ENCODE measurements around the gene NOA1. TPM values are rescaled to one million over a fixed set of nuclear protein-coding genes. Genes with fewer than 3 reads are reported as not detected.
A peak's percentile ranks its signal among the peaks of the same experiment; 100 is the strongest.
"Not testable (repeated sequence)": the region's sequence is repeated elsewhere in the genome, so short reads cannot be mapped to it uniquely, and the experiment has no call there.

Gene NOA1
- total and polyA plus RNA-seq, 10 of the 15 experiments (the other 5 are each of a cell fraction or from before 2014, with no cell fraction given) = 3.2 to 34.0 (median 17.6) TPM

GRCh38 chr4:56914977-56915376 lies 62.4 kb downstream of the NOA1 start:
- FAIRE-seq; H3K27ac ChIP-seq (ENCODE audit: control insufficient read depth, insufficient read depth); ATAC-seq; DNase-seq (ENCODE audit: low read depth, low spot score); H2AFZ ChIP-seq (ENCODE audit: control insufficient read depth, low read depth, low read length); H3K9ac ChIP-seq (ENCODE audit: control insufficient read depth, insufficient read depth, low read length); H4K20me1 ChIP-seq (ENCODE audit: control insufficient read depth, insufficient read depth); H3K4me2 ChIP-seq (ENCODE audit: control insufficient read depth, insufficient read depth); in situ Hi-C loops (cut with MboI); H3K27me3 ChIP-seq (replicated peaks in 1 of 2; ENCODE audit: control insufficient read depth in 2 of 2, insufficient read depth in 2 of 2, low read length in 1 of 2); intact Hi-C loops (cut with micrococcal nuclease; ENCODE audit: unreplicated experiment); BruUV-seq (replicated peaks); RAD21 ChIA-PET (ENCODE audit: unreplicated experiment); SMC1A ChIA-PET (ENCODE audit: uncharacterized antibody, unreplicated experiment); H3K4me3 ChIP-seq; H3K9me3 ChIP-seq (replicated peaks; ENCODE audit: control insufficient read depth, insufficient read depth, low read length); H3K36me3 ChIP-seq (ENCODE audit: control insufficient read depth in 2 of 2, insufficient read depth in 2 of 2, low read length in 1 of 2); CTCF ChIA-PET: not testable (repeated sequence)
- Histone ChIP-seq H3K79me2 (ENCODE audit: control insufficient read depth, insufficient read depth, low read length) (peaks cover 71% of the 10 kb centered on the region), H3K4me1 (ENCODE audit: control insufficient read depth, insufficient read depth, low read length) (peaks cover 10% of the 10 kb centered on the region)
- WGBS (ENCODE audit: insufficient coverage, insufficient replicate concordance, low lambda C conversion rate, missing lambda C conversion rate) = 100% methylated on average over 10 of the region's 12 CpGs
- POLR2A ChIA-PET = interaction anchor here (1.8 kb wide), 1 partner anchor 63 kb away, joined by 4 read pairs; no protein-coding TSS in a partner anchor

- 24% methylated on average over 3 of the region's 3 CpGs for WGBS (ENCODE audit: insufficient coverage, insufficient replicate concordance, low lambda C conversion rate, missing lambda C conversion rate)
- DNase-seq (ENCODE audit: low read depth, low spot score) (no peak), FAIRE-seq (no peak), ATAC-seq (peak; percentile 62)
- H3K9ac ChIP-seq (ENCODE audit: control insufficient read depth, insufficient read depth, low read length) = no peak overlapping the region; the same call in 1 of the 2 replicates
- peaks cover 10% of the 10 kb centered on the region for H3K4me1 ChIP-seq (ENCODE audit: control insufficient read depth, insufficient read depth, low read length)
- in situ Hi-C loops (cut with MboI) = no loop called here
- TF ChIP-seq, protein P1, sequence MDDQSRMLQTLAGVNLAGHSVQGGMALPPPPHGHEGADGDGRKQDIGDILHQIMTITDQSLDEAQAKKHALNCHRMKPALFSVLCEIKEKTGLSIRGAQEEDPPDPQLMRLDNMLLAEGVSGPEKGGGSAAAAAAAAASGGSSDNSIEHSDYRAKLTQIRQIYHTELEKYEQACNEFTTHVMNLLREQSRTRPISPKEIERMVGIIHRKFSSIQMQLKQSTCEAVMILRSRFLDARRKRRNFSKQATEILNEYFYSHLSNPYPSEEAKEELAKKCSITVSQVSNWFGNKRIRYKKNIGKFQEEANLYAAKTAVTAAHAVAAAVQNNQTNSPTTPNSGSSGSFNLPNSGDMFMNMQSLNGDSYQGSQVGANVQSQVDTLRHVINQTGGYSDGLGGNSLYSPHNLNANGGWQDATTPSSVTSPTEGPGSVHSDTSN (IDR thresholded peaks at IDR 0.05; ENCODE audit: insufficient replicate concordance, low read depth, low read length) = peak; percentile 79
- TF ChIP-seq NR2F1 (conservative IDR thresholded peaks at IDR 0.05) = peak; percentile 76
- peak; percentile 58 for TF ChIP-seq ATF7 (IDR thresholded peaks at IDR 0.05; ENCODE audit: low read depth)
- TF ChIP-seq POLR2AphosphoS2 (IDR thresholded peaks at IDR 0.05; ENCODE audit: low read depth, low read length) = no peak
- TF ChIP-seq MEF2B (IDR thresholded peaks at IDR 0.05; ENCODE audit: partially characterized antibody, poor library complexity, severe bottlenecking) = peak; percentile 16
- TF ChIP-seq, protein P2, sequence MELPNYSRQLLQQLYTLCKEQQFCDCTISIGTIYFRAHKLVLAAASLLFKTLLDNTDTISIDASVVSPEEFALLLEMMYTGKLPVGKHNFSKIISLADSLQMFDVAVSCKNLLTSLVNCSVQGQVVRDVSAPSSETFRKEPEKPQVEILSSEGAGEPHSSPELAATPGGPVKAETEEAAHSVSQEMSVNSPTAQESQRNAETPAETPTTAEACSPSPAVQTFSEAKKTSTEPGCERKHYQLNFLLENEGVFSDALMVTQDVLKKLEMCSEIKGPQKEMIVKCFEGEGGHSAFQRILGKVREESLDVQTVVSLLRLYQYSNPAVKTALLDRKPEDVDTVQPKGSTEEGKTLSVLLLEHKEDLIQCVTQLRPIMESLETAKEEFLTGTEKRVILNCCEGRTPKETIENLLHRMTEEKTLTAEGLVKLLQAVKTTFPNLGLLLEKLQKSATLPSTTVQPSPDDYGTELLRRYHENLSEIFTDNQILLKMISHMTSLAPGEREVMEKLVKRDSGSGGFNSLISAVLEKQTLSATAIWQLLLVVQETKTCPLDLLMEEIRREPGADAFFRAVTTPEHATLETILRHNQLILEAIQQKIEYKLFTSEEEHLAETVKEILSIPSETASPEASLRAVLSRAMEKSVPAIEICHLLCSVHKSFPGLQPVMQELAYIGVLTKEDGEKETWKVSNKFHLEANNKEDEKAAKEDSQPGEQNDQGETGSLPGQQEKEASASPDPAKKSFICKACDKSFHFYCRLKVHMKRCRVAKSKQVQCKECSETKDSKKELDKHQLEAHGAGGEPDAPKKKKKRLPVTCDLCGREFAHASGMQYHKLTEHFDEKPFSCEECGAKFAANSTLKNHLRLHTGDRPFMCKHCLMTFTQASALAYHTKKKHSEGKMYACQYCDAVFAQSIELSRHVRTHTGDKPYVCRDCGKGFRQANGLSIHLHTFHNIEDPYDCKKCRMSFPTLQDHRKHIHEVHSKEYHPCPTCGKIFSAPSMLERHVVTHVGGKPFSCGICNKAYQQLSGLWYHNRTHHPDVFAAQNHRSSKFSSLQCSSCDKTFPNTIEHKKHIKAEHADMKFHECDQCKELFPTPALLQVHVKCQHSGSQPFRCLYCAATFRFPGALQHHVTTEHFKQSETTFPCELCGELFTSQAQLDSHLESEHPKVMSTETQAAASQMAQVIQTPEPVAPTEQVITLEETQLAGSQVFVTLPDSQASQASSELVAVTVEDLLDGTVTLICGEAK (IDR thresholded peaks at IDR 0.05; ENCODE audit: borderline replicate concordance) = no peak
- TF ChIP-seq PKNOX1 (IDR thresholded peaks at IDR 0.05) = peak; percentile 87
- TF ChIP-seq YY1 (IDR thresholded peaks at IDR 0.05; ENCODE audit: low read depth, low read length) = no peak
- TF ChIP-seq SPI1 (IDR thresholded peaks at IDR 0.05; ENCODE audit: borderline replicate concordance, insufficient read depth, low read depth, low read length) = peak; percentile 51; the same call in 1 of the 2 replicates
- no peak for TF ChIP-seq KAT2A (conservative IDR thresholded peaks at IDR 0.05; ENCODE audit: control insufficient read depth, low read depth, low read length)
- H3K27me3 ChIP-seq (replicated peaks in 1 of 2; ENCODE audit: control insufficient read depth in 2 of 2, insufficient read depth in 2 of 2, low read length in 1 of 2) = no peaks in the 10 kb centered on the region
- peaks cover 77% of the 10 kb centered on the region for H3K79me2 ChIP-seq (ENCODE audit: control insufficient read depth, insufficient read depth, low read length)
- no peaks in the 10 kb centered on the region for H4K20me1 ChIP-seq (ENCODE audit: control insufficient read depth, insufficient read depth)
- ChIA-PET SMC1A (ENCODE audit: uncharacterized antibody, unreplicated experiment) (interaction anchor here (1.9 kb wide), 1 partner anchor 19 kb away, joined by 5 read pairs; no protein-coding TSS in a partner anchor), POLR2A (interaction anchor here (1.8 kb wide), 1 partner anchor 64 kb away, joined by 4 read pairs; no protein-coding TSS in a partner anchor), CTCF (interaction anchor here (1.4 kb wide), 1 partner anchor 49 kb away, joined by 3 read pairs; no protein-coding TSS in a partner anchor), RAD21 (ENCODE audit: unreplicated experiment) (no interaction called here)
- peak overlapping the region; percentile 26; the same call in 1 of the 2 replicates for H3K27ac ChIP-seq (ENCODE audit: control insufficient read depth, insufficient read depth)
- H3K36me3 ChIP-seq (ENCODE audit: control insufficient read depth in 2 of 2, insufficient read depth in 2 of 2, low read length in 1 of 2) = peaks cover 2% of the 10 kb centered on the region in 2 experiments; a peak in 2 of 4 replicates
- peak overlapping the region; percentile 66 for H3K4me2 ChIP-seq (ENCODE audit: control insufficient read depth, insufficient read depth)
- no TSS peak for BruUV-seq (replicated peaks)
- H2AFZ ChIP-seq (ENCODE audit: control insufficient read depth, low read depth, low read length) = no peak overlapping the region
- H3K4me3 ChIP-seq = no peak overlapping the region
- H3K9me3 ChIP-seq (replicated peaks; ENCODE audit: control insufficient read depth, insufficient read depth, low read length) = no peaks in the 10 kb centered on the region
- intact Hi-C loops (cut with micrococcal nuclease; ENCODE audit: unreplicated experiment) = no loop called here
These were observed 63.1 kb downstream of the NOA1 start for GRCh38 chr4:56914336-56914735.
